ENCODE data around the gene DNAH5.

Gene DNAH5

DNA sequence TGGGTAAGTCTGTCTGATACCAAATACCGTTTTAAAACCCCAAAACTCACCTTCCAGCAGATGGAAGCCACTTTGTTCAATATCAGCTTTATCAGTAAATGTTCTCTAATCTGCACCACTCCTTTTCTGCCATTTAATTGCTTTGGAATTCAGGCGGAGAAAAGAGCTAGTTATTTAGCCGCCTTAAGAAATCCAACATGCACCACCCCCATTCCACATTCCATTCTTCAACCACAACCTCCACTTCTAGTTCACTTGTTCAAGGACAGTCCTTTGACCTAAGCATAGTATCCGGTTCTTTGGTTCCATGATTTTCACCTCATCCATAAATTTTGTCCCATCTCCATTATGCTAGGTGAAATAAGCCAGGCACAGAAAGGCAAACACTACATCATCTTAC is 240.1 kb downstream of the DNAH5 start:
- no peak overlapping the region for H3K4me3 ChIP-seq (ENCODE audit: control insufficient read depth, low read depth, low read length)
- no peak for DNase-seq (ENCODE audit: low read depth)
- TF ChIP-seq CTCF (conservative IDR thresholded peaks at IDR 0.05; ENCODE audit: control insufficient read depth, insufficient read depth, low read depth, low read length) = no peak

DNA sequence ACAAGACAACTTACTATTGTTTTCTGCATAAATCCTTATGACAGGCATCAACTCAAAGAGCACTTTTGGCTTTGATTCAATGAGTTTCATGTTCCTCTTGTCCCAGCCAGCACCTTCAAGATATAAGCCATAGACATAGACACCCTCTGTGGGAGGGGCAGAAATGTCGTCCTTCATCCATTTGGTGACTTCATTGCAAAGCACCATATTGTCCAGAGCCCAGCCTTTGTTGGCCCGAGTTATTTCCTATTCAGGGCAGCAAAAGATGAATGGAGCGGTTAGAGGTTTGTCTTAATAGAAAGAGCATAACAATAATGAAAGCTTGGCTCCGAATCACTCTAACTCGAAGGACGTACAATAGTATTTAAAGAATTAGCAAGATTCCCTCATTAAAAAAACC is 243.9 kb downstream of the DNAH5 start:
- no peak overlapping the region for H3K4me3 ChIP-seq (ENCODE audit: control insufficient read depth, low read depth, low read length)
- no peak for DNase-seq (ENCODE audit: low read depth)
- no peak for TF ChIP-seq CTCF (conservative IDR thresholded peaks at IDR 0.05; ENCODE audit: control insufficient read depth, insufficient read depth, low read depth, low read length)

- no peak for DNase-seq (ENCODE audit: low read depth)
- no peak overlapping the region for H3K4me3 ChIP-seq (ENCODE audit: control insufficient read depth, low read depth, low read length)
- no peak for TF ChIP-seq CTCF (conservative IDR thresholded peaks at IDR 0.05; ENCODE audit: control insufficient read depth, insufficient read depth, low read depth, low read length)
Measured at GRCh38 chr5:13698885-13699284, 245.6 kb downstream of the DNAH5 start.

- TF ChIP-seq CTCF (conservative IDR thresholded peaks at IDR 0.05; ENCODE audit: control insufficient read depth, insufficient read depth, low read depth, low read length) = no peak
- no peak overlapping the region for H3K4me3 ChIP-seq (ENCODE audit: control insufficient read depth, low read depth, low read length)
- no peak for DNase-seq (ENCODE audit: low read depth)
Measured at GRCh38 chr5:13695076-13695712, 249.3 kb downstream of the DNAH5 start.

- TF ChIP-seq CTCF (conservative IDR thresholded peaks at IDR 0.05; ENCODE audit: control insufficient read depth, insufficient read depth, low read depth, low read length) = no peak
- DNase-seq (ENCODE audit: low read depth) = no peak
- no peak overlapping the region for H3K4me3 ChIP-seq (ENCODE audit: control insufficient read depth, low read depth, low read length)
Measured at GRCh38 chr5:13692172-13692571, 252.3 kb downstream of the DNAH5 start.

DNA sequence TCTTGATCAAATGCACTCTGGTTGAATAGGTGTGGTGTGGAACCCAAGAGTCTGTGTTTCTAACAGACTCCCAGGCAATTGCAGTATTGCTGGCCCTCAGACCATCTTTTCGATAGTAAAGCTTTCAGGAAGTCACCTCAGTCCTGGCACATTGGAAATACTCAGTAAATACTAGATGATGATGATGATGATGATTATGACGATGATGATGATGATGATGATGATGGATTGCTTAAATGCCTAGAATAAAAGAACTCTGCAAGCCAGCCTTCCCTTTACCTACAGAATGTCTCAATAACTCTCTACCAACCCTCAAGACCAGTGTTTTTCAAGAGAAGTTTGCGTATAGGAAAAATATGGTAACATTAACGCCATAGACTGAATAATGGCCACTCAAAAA is 268.0 kb downstream of the DNAH5 start:
- no peak for DNase-seq (ENCODE audit: low read depth)
- H3K4me3 ChIP-seq (ENCODE audit: control insufficient read depth, low read depth, low read length) = no peak overlapping the region
- no peak for TF ChIP-seq CTCF (conservative IDR thresholded peaks at IDR 0.05; ENCODE audit: control insufficient read depth, insufficient read depth, low read depth, low read length)

DNA sequence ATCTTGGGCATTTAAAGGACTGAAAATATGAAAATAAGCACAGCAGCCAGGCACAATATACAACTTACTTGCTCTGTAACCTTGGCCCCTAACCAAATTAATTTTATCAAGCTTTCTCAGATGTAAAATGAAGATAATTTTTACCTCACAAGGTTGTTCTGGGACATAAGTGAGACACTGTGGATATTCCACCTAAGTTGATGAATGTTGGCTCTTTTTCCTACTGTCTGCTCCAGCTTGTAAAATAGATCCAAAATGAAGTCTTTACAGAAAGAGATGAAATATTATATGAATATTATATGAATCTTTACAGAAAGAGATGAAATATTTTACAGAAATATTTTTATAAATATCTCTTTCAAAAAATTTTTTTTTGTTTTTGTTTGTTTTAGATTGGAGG is 270.1 kb downstream of the DNAH5 start:
- H3K4me3 ChIP-seq (ENCODE audit: control insufficient read depth, low read depth, low read length) = no peak overlapping the region
- no peak for DNase-seq (ENCODE audit: low read depth)
- no peak for TF ChIP-seq CTCF (conservative IDR thresholded peaks at IDR 0.05; ENCODE audit: control insufficient read depth, insufficient read depth, low read depth, low read length)

All from fibroblast of mammary gland (primary cell).